Neural progenitor cell (in vitro differentiated cells): ENCODE measurements around the gene RELT. TPM values are rescaled to one million over a fixed set of nuclear protein-coding genes. Genes with fewer than 3 reads are reported as not detected.

Source experiments
- DNase-seq: peaks from one replicate; pipeline ENCODE4 v3.0.0-alpha.2; 2016; ENCODE audit warnings: low spot score
- H2AFZ ChIP-seq: fragments of 200-600 bp; sonication (generic); replicated peaks from 2 replicates; pipeline ENCODE4 v1.6.1; 2016; ENCODE audit warnings: antibody characterized with exemption
- H3F3A ChIP-seq: fragments of 200-600 bp; sonication (generic); 2 replicates; pipeline ENCODE4 v1.6.1; 2016; ENCODE audit warnings: antibody characterized with exemption, low read depth
- H3K27ac ChIP-seq: fragments of 200-600 bp; sonication (generic); 2 replicates; pipeline ENCODE4 v1.5.1; 2016; ENCODE audit warnings: mild to moderate bottlenecking
- H3K27me3 ChIP-seq: fragments of 200-600 bp; sonication (generic); 2 replicates; pipeline ENCODE4 v1.6.1; 2016; ENCODE audit warnings: mild to moderate bottlenecking, moderate library complexity
- H3K36me3 ChIP-seq: fragments of 200-600 bp; sonication (generic); 2 replicates; pipeline ENCODE4 v1.5.1; 2016
- H3K4me1 ChIP-seq: fragments of 200-600 bp; sonication (generic); 2 replicates; pipeline ENCODE4 v1.6.1; 2016; ENCODE audit warnings: mixed run types
- H3K4me2 ChIP-seq: fragments of 200-600 bp; sonication (generic); 2 replicates; pipeline ENCODE4 v1.6.1; 2016
- H3K4me3 ChIP-seq: fragments of 200-600 bp; sonication (generic); 2 replicates; pipeline ENCODE4 v1.5.1; 2016
- H3K79me2 ChIP-seq: fragments of 200-600 bp; sonication (generic); 2 replicates; pipeline ENCODE4 v1.6.1; 2016; ENCODE audit warnings: low read depth
- H3K9ac ChIP-seq: fragments of 200-600 bp; sonication (generic); 2 replicates; pipeline ENCODE4 v1.6.1; 2016
- H3K9me3 ChIP-seq: fragments of 200-600 bp; sonication (generic); 2 replicates; pipeline ENCODE4 v1.5.1; 2016; ENCODE audit warnings: low read depth
- H4K20me1 ChIP-seq: fragments of 200-600 bp; sonication (generic); 2 replicates; pipeline ENCODE4 v1.6.1; 2016; ENCODE audit warnings: low read depth
- H3K27ac Mint-ChIP-seq: 3 replicates; pipeline ENCODE4 v1.8.0; 2021; ENCODE audit warnings: mixed read lengths
- H3K27me3 Mint-ChIP-seq: 2 replicates; pipeline ENCODE4 v1.8.0; 2022; ENCODE audit warnings: low read depth, mild to moderate bottlenecking, inconsistent platforms, moderate library complexity, mixed read lengths; ENCODE audit not compliant: insufficient read depth
- H3K36me3 Mint-ChIP-seq: 3 replicates; pipeline ENCODE4 v1.8.0; 2021; ENCODE audit warnings: mixed read lengths
- H3K4me1 Mint-ChIP-seq: 3 replicates; pipeline ENCODE4 v1.8.0; 2021; ENCODE audit warnings: mixed read lengths
- H3K4me3 Mint-ChIP-seq: 3 replicates; pipeline ENCODE4 v1.8.0; 2021; ENCODE audit warnings: mild to moderate bottlenecking, moderate library complexity, mixed read lengths
- H3K9me3 Mint-ChIP-seq: 3 replicates; pipeline ENCODE4 v1.8.0; 2020; ENCODE audit warnings: mixed read lengths
- CTCF ChIP-seq: fragments of 200-600 bp; sonication (generic); IDR thresholded peaks from 2 replicates; pipeline ENCODE4 v1.5.1; 2017; ENCODE audit warnings: antibody characterized with exemption, mild to moderate bottlenecking
- EZH2 ChIP-seq: fragments of 200-600 bp; sonication (generic); IDR thresholded peaks from 2 replicates; pipeline ENCODE4 v1.6.1; 2017; ENCODE audit warnings: antibody characterized with exemption, mild to moderate bottlenecking, moderate library complexity
- EZH2phosphoT487 ChIP-seq: fragments of 200-600 bp; sonication (generic); IDR thresholded peaks from 2 replicates; pipeline ENCODE4 v1.6.1; 2017; ENCODE audit warnings: antibody characterized with exemption
- total RNA-seq: library from RNA; depleted of rRNA; stranded (reverse); fragments of >200 nt; gene quantifications from 2 replicates; pipeline ENCODE4 v1.2.3, GENCODE V29; 2015; ENCODE audit warnings: low replicate concordance

Gene RELT
- total RNA-seq, 1 donor from 2014 or later = 5.4 TPM

- Histone ChIP-seq H3K27me3 (no peaks in the 10 kb centered on the region), H3K4me2 (no peak overlapping the region), H3K27ac (no peak overlapping the region), H3K4me1 (no peaks in the 10 kb centered on the region), H3K79me2 (no peaks in the 10 kb centered on the region), H3K9ac (no peak overlapping the region), H3K4me3 (no peak overlapping the region), H2AFZ (no peak overlapping the region), H3F3A (no peaks in the 10 kb centered on the region), H4K20me1 (peaks cover 46% of the 10 kb centered on the region), H3K36me3 (no peaks in the 10 kb centered on the region), H3K9me3 (no peaks in the 10 kb centered on the region)
- H3K9me3 Mint-ChIP-seq = no peaks in the 10 kb centered on the region
- peaks cover 7% of the 10 kb centered on the region for H3K36me3 Mint-ChIP-seq
- peaks cover 4% of the 10 kb centered on the region for H3K4me1 Mint-ChIP-seq
- no peak for TF ChIP-seq EZH2phosphoT487
- no peak for TF ChIP-seq EZH2
- TF ChIP-seq CTCF = no peak
- H3K4me3 Mint-ChIP-seq = no peak overlapping the region
- no peak for DNase-seq
- H3K27ac Mint-ChIP-seq = no peak overlapping the region
- H3K27me3 Mint-ChIP-seq = peaks cover 5% of the 10 kb centered on the region
Measured at GRCh38 chr11:73353422-73353821, 22.8 kb upstream of the RELT start.

GRCh38 chr11:73355109-73355508 is 21.1 kb upstream of the RELT start:
- no peak overlapping the region for H3K9ac ChIP-seq
- peaks cover 38% of the 10 kb centered on the region for H4K20me1 ChIP-seq
- Mint-ChIP-seq H3K36me3 (peaks cover 11% of the 10 kb centered on the region), H3K27ac (peak overlapping the region; percentile 28), H3K4me1 (peaks cover 6% of the 10 kb centered on the region), H3K27me3 (peaks cover 2% of the 10 kb centered on the region), H3K4me3 (no peak overlapping the region), H3K9me3 (no peaks in the 10 kb centered on the region)
- no peaks in the 10 kb centered on the region for H3K4me1 ChIP-seq
- peaks cover 1% of the 10 kb centered on the region for H3F3A ChIP-seq
- no peak overlapping the region for H3K27ac ChIP-seq
- no peaks in the 10 kb centered on the region for H3K79me2 ChIP-seq
- H3K4me3 ChIP-seq = no peak overlapping the region
- DNase-seq = no peak
- H3K4me2 ChIP-seq = no peak overlapping the region
- no peaks in the 10 kb centered on the region for H3K27me3 ChIP-seq
- H3K36me3 ChIP-seq = no peaks in the 10 kb centered on the region
- no peaks in the 10 kb centered on the region for H3K9me3 ChIP-seq
- TF ChIP-seq EZH2 = no peak
- no peak for TF ChIP-seq EZH2phosphoT487
- no peak for TF ChIP-seq CTCF
- H2AFZ ChIP-seq = no peak overlapping the region

- Histone ChIP-seq H3K9ac (no peak overlapping the region), H3K9me3 (no peaks in the 10 kb centered on the region), H3K36me3 (no peaks in the 10 kb centered on the region), H4K20me1 (peaks cover 39% of the 10 kb centered on the region), H2AFZ (no peak overlapping the region), H3K27ac (no peak overlapping the region), H3K4me3 (no peak overlapping the region), H3K4me2 (no peak overlapping the region), H3K4me1 (peaks cover 5% of the 10 kb centered on the region), H3K79me2 (no peaks in the 10 kb centered on the region), H3F3A (peaks cover 20% of the 10 kb centered on the region), H3K27me3 (no peaks in the 10 kb centered on the region)
- H3K9me3 Mint-ChIP-seq = no peaks in the 10 kb centered on the region
- H3K27me3 Mint-ChIP-seq = peaks cover 2% of the 10 kb centered on the region
- no peak for TF ChIP-seq CTCF
- TF ChIP-seq EZH2 = no peak
- TF ChIP-seq EZH2phosphoT487 = no peak
- H3K4me3 Mint-ChIP-seq = no peak overlapping the region
- H3K27ac Mint-ChIP-seq = no peak overlapping the region
- peaks cover 2% of the 10 kb centered on the region for H3K4me1 Mint-ChIP-seq
- DNase-seq = no peak
- H3K36me3 Mint-ChIP-seq = peaks cover 16% of the 10 kb centered on the region
Measured at GRCh38 chr11:73356979-73357860, 19.0 kb upstream of the RELT start.
